Measurements from ENCODE around the gene GRAMD1A.

- TF ChIP-seq SUZ12 (IDR thresholded peaks at IDR 0.05; ENCODE audit: extremely low read depth, insufficient read depth, insufficient read length) (no peak), YY1 (IDR thresholded peaks at IDR 0.05; ENCODE audit: insufficient read depth, insufficient read length) (no peak)
Measured at GRCh38 chr19:35061583-35062373, 61.7 kb downstream of the GRAMD1A start.
